HCT116 (cell line): ENCODE data around the gene HSBP1. TPM values are rescaled to one million over a fixed set of nuclear protein-coding genes. Genes with fewer than 3 reads are reported as not detected.

ENCODE experiments used
- ATAC-seq: fragments of 200-7000 bp; cut with Tn5 transposase; 2 replicates; pipeline ENCODE4 v1.9.1; 2020; ENCODE audit warnings: mild to moderate bottlenecking, moderate library complexity
- BruUV-seq: library from RNA; stranded (reverse); fragments of 400-500 nt; replicated peaks from 2 replicates; lab custom pipeline; 2021; lab: Mats Ljungman, UMichigan
- CTCF ChIA-PET: fragments of 300-600 bp; sonication (Branson Sonifier 250); formaldehyde crosslinking; loops from one replicate; lab custom pipeline; 2021; ENCODE audit warnings: antibody characterized with exemption; lab: Charles Lee
- POLR2A ChIA-PET: fragments of 300-600, 350-600 bp; sonication (Branson Sonifier 250); formaldehyde crosslinking; loops from one replicate; lab custom pipeline; 2021; ENCODE audit warnings: antibody characterized with exemption; lab: Charles Lee
- RAD21 ChIA-PET, 2 experiments: fragments of 300-600 bp; sonication (Branson Sonifier 250); formaldehyde crosslinking; loops; one replicate each; lab custom pipeline; 2023; ENCODE audit warnings: low total read pairs in 2 of 2; ENCODE audit not compliant: uncharacterized antibody in 2 of 2, unreplicated experiment in 2 of 2, low non-redundant PET in 1 of 2; lab: Charles Lee
- DNase-seq: peaks from one replicate; pipeline ENCODE4 v3.0.0-alpha.2; 2010; ENCODE audit warnings: low read depth, low spot score
- H2AFZ ChIP-seq: fragments of 200-600 bp; shearing (Covaris generic), sonication (generic); 2 replicates; pipeline ENCODE4 v1.6.1; 2017; ENCODE audit warnings: low read depth, mixed run types, mixed read lengths, antibody characterized with exemption, low read length; ENCODE audit not compliant: poor library complexity, severe bottlenecking
- H3K27ac ChIP-seq: 2 replicates; pipeline ENCODE4 v1.5.1; 2012; ENCODE audit warnings: low read depth, low read length
- H3K27me3 ChIP-seq: fragments of 200-600 bp; sonication (generic); 2 replicates; pipeline ENCODE4 v1.6.1; 2016; ENCODE audit warnings: mixed run types, low read length, mixed read lengths; ENCODE audit not compliant: insufficient read depth
- H3K36me3 ChIP-seq, 2 experiments: fragments of 200-500 bp in 1 of 2; fragments of 200-600 bp in 1 of 2; sonication (Bioruptor generic) in 1 of 2; sonication (generic) in 1 of 2; 2 replicates each; pipeline versions ENCODE4 v1.5.1 to v1.6.1; 2014 to 2016; ENCODE audit warnings: low read length in 2 of 2, inconsistent platforms in 1 of 2, mixed read lengths in 1 of 2, mixed run types in 1 of 2; ENCODE audit not compliant: insufficient read depth in 2 of 2, control insufficient read depth in 1 of 2
- H3K4me1 ChIP-seq, 2 experiments: fragments of 200-600 bp in 1 of 2; sonication (generic) in 1 of 2; 2 replicates each; pipeline versions ENCODE4 v1.5.1 to v1.6.1; 2012 to 2017; ENCODE audit warnings: low read length in 2 of 2, inconsistent platforms in 1 of 2, mild to moderate bottlenecking in 1 of 2, mixed read lengths in 1 of 2, mixed run types in 1 of 2, moderate library complexity in 1 of 2; ENCODE audit not compliant: insufficient read depth in 2 of 2, control insufficient read depth in 1 of 2
- H3K4me2 ChIP-seq: fragments of 200-600 bp; sonication (generic); 2 replicates; pipeline ENCODE4 v1.6.1; 2017; ENCODE audit warnings: mixed run types, low read length, mixed read lengths
- H3K4me3 ChIP-seq, 2 experiments: fragments of 200-600 bp in 1 of 2; sonication (generic) in 1 of 2; replicated peaks in 1 of 2; 2 replicates each; pipeline ENCODE4 v1.5.1; 2011 to 2016; ENCODE audit warnings: low read length in 2 of 2, control low read depth in 1 of 2, low read depth in 1 of 2, mild to moderate bottlenecking in 1 of 2, mixed read lengths in 1 of 2, mixed run types in 1 of 2
- H3K79me2 ChIP-seq: fragments of 200-600 bp; sonication (generic); 2 replicates; pipeline ENCODE4 v1.6.1; 2017; ENCODE audit warnings: mild to moderate bottlenecking, mixed run types, low read length, moderate library complexity, mixed read lengths; ENCODE audit not compliant: insufficient read depth
- H3K9ac ChIP-seq: fragments of 200-600 bp; sonication (generic); 2 replicates; pipeline ENCODE4 v1.6.1; 2016; ENCODE audit warnings: low read length, mixed read lengths
- H3K9me2 ChIP-seq: fragments of 200-600 bp; sonication (generic), shearing (Covaris generic); 2 replicates; pipeline ENCODE4 v1.6.1; 2017; ENCODE audit warnings: mixed run types, mild to moderate bottlenecking, moderate library complexity; ENCODE audit not compliant: insufficient read depth
- H3K9me3 ChIP-seq, 2 experiments: fragments of 200-500 bp in 1 of 2; fragments of 200-600 bp in 1 of 2; sonication (Bioruptor generic) in 1 of 2; sonication (generic) in 1 of 2; 2 replicates each; pipeline ENCODE4 v1.6.1; 2014 to 2017; ENCODE audit warnings: low read length in 2 of 2, mixed read lengths in 2 of 2, inconsistent platforms in 1 of 2, low read depth in 1 of 2, mild to moderate bottlenecking in 1 of 2, mixed run types in 1 of 2, moderate library complexity in 1 of 2; ENCODE audit not compliant: control insufficient read depth in 1 of 2, insufficient read depth in 1 of 2
- H4K20me1 ChIP-seq: fragments of 200-600 bp; sonication (generic), shearing (Covaris generic); 2 replicates; pipeline ENCODE4 v1.6.1; 2017; ENCODE audit warnings: mixed run types, mild to moderate bottlenecking, moderate library complexity; ENCODE audit not compliant: insufficient read depth
- CBX3 ChIP-seq: IDR thresholded peaks from 2 replicates; pipeline ENCODE4 v1.6.1; 2012; ENCODE audit warnings: low read depth
- CEBPB ChIP-seq: IDR thresholded peaks from 2 replicates; pipeline ENCODE4 v1.6.1; 2012; ENCODE audit warnings: low read depth
- EZH2 ChIP-seq: fragments of 200-600 bp; sonication (generic); IDR thresholded peaks from 2 replicates; pipeline ENCODE4 v1.6.1; 2017; ENCODE audit warnings: antibody characterized with exemption, mixed run types
- JUND ChIP-seq: IDR thresholded peaks from 2 replicates; pipeline ENCODE4 v1.6.1; 2012
- POLR2A ChIP-seq: IDR thresholded peaks from 2 replicates; pipeline ENCODE4 v1.7.0; 2011; ENCODE audit warnings: borderline replicate concordance; ENCODE audit not compliant: insufficient read depth, insufficient read length; ENCODE audit errors: extremely low read depth
- RAD21 ChIP-seq: IDR thresholded peaks from 2 replicates; pipeline ENCODE4 v1.6.1; 2012; ENCODE audit warnings: low read depth, mild to moderate bottlenecking
- SP1 ChIP-seq: IDR thresholded peaks from 2 replicates; pipeline ENCODE4 v1.6.1; 2012; ENCODE audit warnings: low read depth
- SRF ChIP-seq: IDR thresholded peaks from 2 replicates; pipeline ENCODE4 v1.6.1; 2012; ENCODE audit warnings: low read depth
- YY1 ChIP-seq: IDR thresholded peaks from 2 replicates; pipeline ENCODE4 v1.6.1; 2011; ENCODE audit warnings: low read length, low read depth, moderate library complexity, mild to moderate bottlenecking; ENCODE audit not compliant: insufficient replicate concordance; ENCODE audit errors: extremely low read depth
- intact Hi-C: fragments of 100-400 bp; cut with micrococcal nuclease; formaldehyde crosslinking; loops from 2 replicates; pipeline ENCODE4 v1.10.0; 2022
- total RNA-seq: library from RNA; stranded (reverse); gene quantifications from one replicate; pipeline ENCODE4 v1.2.1, GENCODE V29; 2021; ENCODE audit not compliant: unreplicated experiment
- TF ChIP-seq, protein P1 (sequence below), 3 experiments: fragments of 200-600 bp in 1 of 3; sonication (generic) in 1 of 3; IDR thresholded peaks in 2 of 3; conservative IDR thresholded peaks in 1 of 3; 2 replicates each; pipeline ENCODE4 v1.5.1; 2012 to 2017; ENCODE audit warnings: low read depth in 2 of 3, low read length in 2 of 3, antibody characterized with exemption in 1 of 3, borderline replicate concordance in 1 of 3, control low read depth in 1 of 3, mild to moderate bottlenecking in 1 of 3, mixed read lengths in 1 of 3, mixed run types in 1 of 3, moderate library complexity in 1 of 3; ENCODE audit not compliant: insufficient read depth in 1 of 3
- TF ChIP-seq, protein P2 (sequence below): IDR thresholded peaks from 2 replicates; pipeline ENCODE4 v1.6.1; 2012
- TF ChIP-seq, protein P3 (sequence below): IDR thresholded peaks from 2 replicates; pipeline ENCODE4 v1.6.1; 2011; ENCODE audit warnings: mild to moderate bottlenecking, low read length, moderate library complexity; ENCODE audit not compliant: insufficient replicate concordance; ENCODE audit errors: extremely low read depth

HSBP1 gene
- total RNA-seq, 1 experiment from 2014 or later, result 270 TPM

DNA sequence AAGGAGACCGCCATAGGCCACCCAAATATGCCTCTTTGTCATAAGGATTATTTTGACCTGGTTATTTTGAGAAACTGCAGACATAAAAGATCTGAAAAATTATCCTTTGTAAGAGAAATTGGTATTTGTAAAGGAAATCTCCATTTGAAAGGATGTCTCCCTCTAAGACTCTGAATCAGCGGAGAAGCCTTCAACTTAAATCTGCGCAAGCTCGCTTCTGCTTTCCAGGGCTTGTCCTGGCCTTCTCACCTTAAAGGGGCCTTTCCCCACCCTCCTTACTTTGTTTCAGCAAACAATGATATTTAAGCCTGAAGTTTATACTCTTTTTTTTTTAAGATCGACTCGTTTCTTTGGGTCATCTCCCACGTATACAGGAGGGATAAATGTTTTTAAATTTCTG lies 34.5 kb downstream of the HSBP1 start:
- H3K27ac ChIP-seq, result no peak overlapping the region
- no peaks in the 10 kb centered on the region for H3K9me2 ChIP-seq
- no peak for TF ChIP-seq RAD21
- TF ChIP-seq CEBPB, result no peak
- TF ChIP-seq EZH2, result no peak
- no peak for TF ChIP-seq SRF
- TF ChIP-seq SP1, result no peak
- TF ChIP-seq POLR2A, result no peak
- TF ChIP-seq, protein P1, sequence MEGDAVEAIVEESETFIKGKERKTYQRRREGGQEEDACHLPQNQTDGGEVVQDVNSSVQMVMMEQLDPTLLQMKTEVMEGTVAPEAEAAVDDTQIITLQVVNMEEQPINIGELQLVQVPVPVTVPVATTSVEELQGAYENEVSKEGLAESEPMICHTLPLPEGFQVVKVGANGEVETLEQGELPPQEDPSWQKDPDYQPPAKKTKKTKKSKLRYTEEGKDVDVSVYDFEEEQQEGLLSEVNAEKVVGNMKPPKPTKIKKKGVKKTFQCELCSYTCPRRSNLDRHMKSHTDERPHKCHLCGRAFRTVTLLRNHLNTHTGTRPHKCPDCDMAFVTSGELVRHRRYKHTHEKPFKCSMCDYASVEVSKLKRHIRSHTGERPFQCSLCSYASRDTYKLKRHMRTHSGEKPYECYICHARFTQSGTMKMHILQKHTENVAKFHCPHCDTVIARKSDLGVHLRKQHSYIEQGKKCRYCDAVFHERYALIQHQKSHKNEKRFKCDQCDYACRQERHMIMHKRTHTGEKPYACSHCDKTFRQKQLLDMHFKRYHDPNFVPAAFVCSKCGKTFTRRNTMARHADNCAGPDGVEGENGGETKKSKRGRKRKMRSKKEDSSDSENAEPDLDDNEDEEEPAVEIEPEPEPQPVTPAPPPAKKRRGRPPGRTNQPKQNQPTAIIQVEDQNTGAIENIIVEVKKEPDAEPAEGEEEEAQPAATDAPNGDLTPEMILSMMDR (IDR thresholded peaks at IDR 0.05 in 2 of 3, conservative IDR thresholded peaks at IDR 0.05 in 1 of 3; ENCODE audit: borderline replicate concordance in 1 of 3, insufficient read depth in 1 of 3, low read depth in 2 of 3, low read length in 2 of 3), result no peak
- TF ChIP-seq, protein P2, sequence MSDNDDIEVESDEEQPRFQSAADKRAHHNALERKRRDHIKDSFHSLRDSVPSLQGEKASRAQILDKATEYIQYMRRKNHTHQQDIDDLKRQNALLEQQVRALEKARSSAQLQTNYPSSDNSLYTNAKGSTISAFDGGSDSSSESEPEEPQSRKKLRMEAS, result no peak
- TF ChIP-seq CBX3, result no peak
- no peak for TF ChIP-seq YY1
- no peak for TF ChIP-seq JUND
- TF ChIP-seq, protein P3, sequence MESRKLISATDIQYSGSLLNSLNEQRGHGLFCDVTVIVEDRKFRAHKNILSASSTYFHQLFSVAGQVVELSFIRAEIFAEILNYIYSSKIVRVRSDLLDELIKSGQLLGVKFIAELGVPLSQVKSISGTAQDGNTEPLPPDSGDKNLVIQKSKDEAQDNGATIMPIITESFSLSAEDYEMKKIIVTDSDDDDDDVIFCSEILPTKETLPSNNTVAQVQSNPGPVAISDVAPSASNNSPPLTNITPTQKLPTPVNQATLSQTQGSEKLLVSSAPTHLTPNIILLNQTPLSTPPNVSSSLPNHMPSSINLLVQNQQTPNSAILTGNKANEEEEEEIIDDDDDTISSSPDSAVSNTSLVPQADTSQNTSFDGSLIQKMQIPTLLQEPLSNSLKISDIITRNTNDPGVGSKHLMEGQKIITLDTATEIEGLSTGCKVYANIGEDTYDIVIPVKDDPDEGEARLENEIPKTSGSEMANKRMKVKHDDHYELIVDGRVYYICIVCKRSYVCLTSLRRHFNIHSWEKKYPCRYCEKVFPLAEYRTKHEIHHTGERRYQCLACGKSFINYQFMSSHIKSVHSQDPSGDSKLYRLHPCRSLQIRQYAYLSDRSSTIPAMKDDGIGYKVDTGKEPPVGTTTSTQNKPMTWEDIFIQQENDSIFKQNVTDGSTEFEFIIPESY, result no peak
- H3K4me2 ChIP-seq, result no peak overlapping the region
- no peak overlapping the region for H2AFZ ChIP-seq
- ChIA-PET CTCF (no interaction called here), POLR2A (no interaction called here), RAD21 (no interaction called here)
- H4K20me1 ChIP-seq, result no peaks in the 10 kb centered on the region
- no peak overlapping the region for H3K4me3 ChIP-seq
- no peaks in the 10 kb centered on the region for H3K79me2 ChIP-seq
- H3K4me1 ChIP-seq, result no peaks in the 10 kb centered on the region
- intact Hi-C loops, result no loop called here
- no TSS peak for BruUV-seq
- ATAC-seq (no peak), DNase-seq (no peak)
- no peak overlapping the region for H3K9ac ChIP-seq
- no peaks in the 10 kb centered on the region for H3K27me3 ChIP-seq
- no peaks in the 10 kb centered on the region for H3K36me3 ChIP-seq
- H3K9me3 ChIP-seq, result no peaks in the 10 kb centered on the region; a peak in 1 of 4 replicates
